ENCODE measurements around the gene B4GAT1. TPM values are rescaled to one million over a fixed set of nuclear protein-coding genes. Genes with fewer than 3 reads are reported as not detected.
"Not testable (repeated sequence)": the region's sequence is repeated elsewhere in the genome, so short reads cannot be mapped to it uniquely, and the experiment has no call there.

The B4GAT1 gene
- total and polyA plus RNA-seq, 4 experiments from 2014 or later = 9.7 to 12.7 (median 11.0) TPM

- Histone ChIP-seq H3K4me1 (ENCODE audit: insufficient read depth, low read length) (no peaks in the 10 kb centered on the region), H3K9me3 (ENCODE audit: control insufficient read depth in 1 of 2, low read length in 2 of 2) (no peaks in the 10 kb centered on the region), H3K4me3 (ENCODE audit: low read length in 2 of 2) (no peak overlapping the region), H3K27me3 (ENCODE audit: insufficient read depth, low read length) (no peaks in the 10 kb centered on the region), H3K36me3 (ENCODE audit: insufficient read depth, low read length) (no peaks in the 10 kb centered on the region), H3K27ac (ENCODE audit: low read depth, low read length) (no peak overlapping the region)
- Mint-ChIP-seq H3K36me3 (no peaks in the 10 kb centered on the region), H3K27me3 (no peaks in the 10 kb centered on the region), H3K27ac (peak overlapping the region in 1 of 7 donors; percentile 59), H3K4me1 (peaks cover 0 to 2% (median 0%) of the 10 kb centered on the region in 4 donors), H3K4me3 (no peak overlapping the region), H3K9me3 (no peaks in the 10 kb centered on the region)
- ChIA-PET CTCF (ENCODE audit: partially characterized antibody) (interaction anchor here (0.7 to 8.9 kb wide), 5 partner anchors 11 to 137 kb away, joined by 3 to 87 read pairs (median 3); partner anchors contain the start of gene BRMS1), POLR2A (ENCODE audit: partially characterized antibody) (no interaction called here)
- intact Hi-C loops (cut with micrococcal nuclease) = no loop called here
- DNase-seq = no peak
Measured at GRCh38 chr11:66362481-66363147, 15.2 kb upstream of the B4GAT1 start.

- intact Hi-C loops (cut with micrococcal nuclease) = no loop called here
- H3K36me3 Mint-ChIP-seq = no peaks in the 10 kb centered on the region
- ChIA-PET POLR2A (ENCODE audit: partially characterized antibody) (no interaction called here), CTCF (ENCODE audit: partially characterized antibody) (interaction anchor here (0.7 to 8.9 kb wide), 2 partner anchors 22 to 25 kb away, joined by 3 to 87 read pairs; no protein-coding TSS in a partner anchor)
- no peaks in the 10 kb centered on the region for H3K27me3 ChIP-seq (ENCODE audit: insufficient read depth, low read length)
- no peaks in the 10 kb centered on the region for H3K9me3 ChIP-seq (ENCODE audit: control insufficient read depth in 1 of 2, low read length in 2 of 2)
- H3K4me3 Mint-ChIP-seq = no peak overlapping the region
- H3K27ac ChIP-seq (ENCODE audit: low read depth, low read length) = no peak overlapping the region
- H3K4me1 ChIP-seq (ENCODE audit: insufficient read depth, low read length) = no peaks in the 10 kb centered on the region
- peak overlapping the region in 1 of 7 donors; percentile 36 for H3K27ac Mint-ChIP-seq
- H3K4me3 ChIP-seq (ENCODE audit: low read length in 2 of 2) = no peak overlapping the region
- H3K4me1 Mint-ChIP-seq = peaks cover 0 to 2% (median 0%) of the 10 kb centered on the region in 4 donors
- H3K9me3 Mint-ChIP-seq = no peaks in the 10 kb centered on the region
- H3K27me3 Mint-ChIP-seq = no peaks in the 10 kb centered on the region
- no peaks in the 10 kb centered on the region for H3K36me3 ChIP-seq (ENCODE audit: insufficient read depth, low read length)
- no peak for DNase-seq
Measured at GRCh38 chr11:66361502-66361941, 14.1 kb upstream of the B4GAT1 start.

- intact Hi-C loops (cut with micrococcal nuclease) = no loop called here
- Mint-ChIP-seq H3K9me3 (no peaks in the 10 kb centered on the region), H3K4me1 (peaks cover 0 to 2% (median 0%) of the 10 kb centered on the region in 4 donors), H3K27ac (peak overlapping the region in 1 of 7 donors; percentile 35), H3K27me3 (no peaks in the 10 kb centered on the region), H3K4me3 (no peak overlapping the region), H3K36me3 (no peaks in the 10 kb centered on the region)
- H3K4me1 ChIP-seq (ENCODE audit: insufficient read depth, low read length) = no peaks in the 10 kb centered on the region
- H3K27ac ChIP-seq (ENCODE audit: low read depth, low read length) = no peak overlapping the region
- no peaks in the 10 kb centered on the region for H3K9me3 ChIP-seq (ENCODE audit: control insufficient read depth in 1 of 2, low read length in 2 of 2)
- POLR2A ChIA-PET (ENCODE audit: partially characterized antibody) = interaction anchor here (0.7 kb wide), 1 partner anchor 13 kb away, joined by 4 read pairs; the partner anchor contains the start of gene B4GAT1
- DNase-seq = no peak
- CTCF ChIA-PET (ENCODE audit: partially characterized antibody) = interaction anchor here (8.9 kb wide), 1 partner anchor 26 kb away, joined by 87 read pairs; no protein-coding TSS in a partner anchor
- no peaks in the 10 kb centered on the region for H3K36me3 ChIP-seq (ENCODE audit: insufficient read depth, low read length)
- H3K27me3 ChIP-seq (ENCODE audit: insufficient read depth, low read length) = no peaks in the 10 kb centered on the region
- H3K4me3 ChIP-seq (ENCODE audit: low read length in 2 of 2) = no peak overlapping the region
Measured at GRCh38 chr11:66360406-66361073, 13.1 kb upstream of the B4GAT1 start.

- Mint-ChIP-seq H3K27ac (no peak overlapping the region), H3K36me3 (no peaks in the 10 kb centered on the region), H3K4me3 (no peak overlapping the region), H3K9me3 (no peaks in the 10 kb centered on the region), H3K27me3 (no peaks in the 10 kb centered on the region), H3K4me1 (peaks cover 0 to 2% (median 0%) of the 10 kb centered on the region in 4 donors)
- Histone ChIP-seq H3K4me3 (ENCODE audit: low read length in 2 of 2) (no peak overlapping the region), H3K27ac (ENCODE audit: low read depth, low read length) (no peak overlapping the region), H3K4me1 (ENCODE audit: insufficient read depth, low read length) (no peaks in the 10 kb centered on the region), H3K9me3 (ENCODE audit: control insufficient read depth in 1 of 2, low read length in 2 of 2) (no peaks in the 10 kb centered on the region), H3K27me3 (ENCODE audit: insufficient read depth, low read length) (no peaks in the 10 kb centered on the region), H3K36me3 (ENCODE audit: insufficient read depth, low read length) (no peaks in the 10 kb centered on the region)
- intact Hi-C loops (cut with micrococcal nuclease) = no loop called here
- no peak for DNase-seq
- ChIA-PET CTCF (ENCODE audit: partially characterized antibody) (interaction anchor here (8.9 kb wide), 1 partner anchor 27 kb away, joined by 87 read pairs; no protein-coding TSS in a partner anchor), POLR2A (ENCODE audit: partially characterized antibody) (interaction anchor here (1.5 kb wide), 1 partner anchor 12 kb away, joined by 3 read pairs; no protein-coding TSS in a partner anchor)
Measured at GRCh38 chr11:66359662-66360087, 12.2 kb upstream of the B4GAT1 start.

- H3K4me1 ChIP-seq (ENCODE audit: insufficient read depth, low read length) = peaks cover 22% of the 10 kb centered on the region
- H3K36me3 ChIP-seq (ENCODE audit: insufficient read depth, low read length); H3K9me3 Mint-ChIP-seq; DNase-seq; H3K4me3 ChIP-seq (ENCODE audit: low read length in 2 of 2); H3K9me3 ChIP-seq (ENCODE audit: control insufficient read depth in 1 of 2, low read length in 2 of 2); H3K4me3 Mint-ChIP-seq; intact Hi-C loops (cut with micrococcal nuclease); H3K27me3 Mint-ChIP-seq; H3K27ac ChIP-seq (ENCODE audit: low read depth, low read length); H3K27me3 ChIP-seq (ENCODE audit: insufficient read depth, low read length): not testable (repeated sequence)
- Mint-ChIP-seq H3K36me3 (peaks cover 5 to 11% of the 10 kb centered on the region in 2 donors), H3K27ac (peak overlapping the region in 1 of 7 donors; percentile 99), H3K4me1 (peaks cover 12 to 27% (median 14%) of the 10 kb centered on the region in 4 donors)
- POLR2A ChIA-PET (ENCODE audit: partially characterized antibody) = interaction anchor here (0.7 to 0.8 kb wide), 2 partner anchors 39 to 235 kb away, joined by 3 read pairs; no protein-coding TSS in a partner anchor
- CTCF ChIA-PET (ENCODE audit: partially characterized antibody) = interaction anchor here (1.1 to 1.2 kb wide), 2 partner anchors 22 to 35 kb away, joined by 3 to 4 read pairs; no protein-coding TSS in a partner anchor
Measured at GRCh38 chr11:66350560-66351235, 3.3 kb upstream of the B4GAT1 start.

- Mint-ChIP-seq H3K27me3 (peaks cover 1 to 4% of the 10 kb centered on the region in 2 donors), H3K36me3 (peaks cover 5 to 19% of the 10 kb centered on the region in 2 donors), H3K4me1 (peaks cover 17 to 44% (median 26%) of the 10 kb centered on the region in 4 donors), H3K27ac (peak overlapping the region in 5 of 7 donors; percentile 50 to 99 (median 99)), H3K9me3 (peaks cover 0 to 9% (median 0%) of the 10 kb centered on the region in 8 donors), H3K4me3 (peak overlapping the region; percentile 16 to 99 (median 74))
- DNase-seq = no peak
- H3K4me1 ChIP-seq (ENCODE audit: insufficient read depth, low read length) = peaks cover 34% of the 10 kb centered on the region
- H3K4me3 ChIP-seq (ENCODE audit: low read length in 2 of 2) = no peak overlapping the region
- no peaks in the 10 kb centered on the region for H3K36me3 ChIP-seq (ENCODE audit: insufficient read depth, low read length)
- no peaks in the 10 kb centered on the region for H3K9me3 ChIP-seq (ENCODE audit: control insufficient read depth in 1 of 2, low read length in 2 of 2)
- ChIA-PET POLR2A (ENCODE audit: partially characterized antibody) (interaction anchor here (2.1 kb wide), 1 partner anchor 268 kb away, joined by 5 read pairs; no protein-coding TSS in a partner anchor), CTCF (ENCODE audit: partially characterized antibody) (interaction anchor here (0.7 kb wide), 1 partner anchor 8 kb away, joined by 3 read pairs; no protein-coding TSS in a partner anchor)
- intact Hi-C loops (cut with micrococcal nuclease) = loop anchor here (5.0 kb wide), 1 partner anchor 38 kb away; no protein-coding TSS in a partner anchor
- H3K27ac ChIP-seq (ENCODE audit: low read depth, low read length) = no peak overlapping the region
- no peaks in the 10 kb centered on the region for H3K27me3 ChIP-seq (ENCODE audit: insufficient read depth, low read length)
Measured at GRCh38 chr11:66349084-66349386, 1.6 kb upstream of the B4GAT1 start.
